UCSD-AML1 (cell line): Measurements from ENCODE around the gene TMEM203.

Experiments used
- DNase-seq: peaks from one replicate; lab custom pipeline; 2025; ENCODE audit not compliant: unreplicated experiment; lab: John Stamatoyannopoulos, UW

Gene TMEM203

GRCh38 chr9:137230705-137231371 lies 25.4 kb upstream of the TMEM203 start, which contains the start of gene SLC34A3:
TSS of gene SLC34A3 (plus strand) at chr9:137230901. CDS start at chr9:137231703, 802 bp downstream.
- no peak for DNase-seq

- DNase-seq = no peak
Measured at GRCh38 chr9:137229903-137230704, 24.7 kb upstream of the TMEM203 start.

DNA sequence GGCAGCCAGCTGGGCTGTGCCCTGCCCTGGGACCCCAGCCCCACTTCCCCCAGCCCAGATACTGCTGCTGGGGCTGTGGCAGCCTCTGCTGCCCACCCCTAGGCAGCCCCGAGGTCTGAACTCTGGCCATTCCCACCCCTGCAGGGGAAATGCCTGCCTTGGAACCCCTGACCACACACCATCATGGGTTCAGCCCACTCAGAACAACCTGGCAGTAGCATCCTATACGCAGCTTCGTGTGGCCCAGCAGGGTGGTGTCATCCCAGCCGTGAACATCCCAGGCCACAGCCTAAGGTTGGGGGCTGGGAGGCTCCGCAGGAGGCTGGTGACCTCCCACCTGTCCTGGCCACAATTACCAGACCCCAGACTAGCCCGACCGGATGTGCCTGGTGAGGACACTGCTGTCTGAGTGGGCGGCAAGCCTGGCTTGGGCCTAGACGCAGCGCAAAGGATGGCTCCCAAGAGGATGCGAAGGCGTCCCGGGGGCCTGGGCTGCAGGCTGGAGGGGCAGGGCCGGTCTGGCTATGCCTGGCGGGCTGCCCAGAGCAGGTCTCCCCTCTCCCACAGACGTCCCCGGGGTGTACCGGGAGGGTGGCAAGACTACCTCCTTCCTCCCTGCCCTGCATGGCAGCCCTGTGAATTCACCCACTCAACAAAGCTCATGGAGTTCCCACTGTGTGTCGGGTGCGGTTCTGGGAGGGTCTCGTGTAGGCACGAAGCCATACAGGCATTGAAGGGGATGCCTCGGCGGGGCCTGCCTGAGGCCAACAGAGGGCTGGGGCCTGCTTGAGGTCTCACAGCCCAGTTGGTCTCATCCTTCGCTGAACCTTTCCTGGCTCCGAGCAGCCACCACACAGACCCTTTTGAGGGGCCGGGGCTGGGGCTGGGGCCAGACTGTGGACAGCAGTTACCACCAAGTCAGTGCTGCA lies 23.8 kb upstream of the TMEM203 start:
- no peak for DNase-seq

DNA sequence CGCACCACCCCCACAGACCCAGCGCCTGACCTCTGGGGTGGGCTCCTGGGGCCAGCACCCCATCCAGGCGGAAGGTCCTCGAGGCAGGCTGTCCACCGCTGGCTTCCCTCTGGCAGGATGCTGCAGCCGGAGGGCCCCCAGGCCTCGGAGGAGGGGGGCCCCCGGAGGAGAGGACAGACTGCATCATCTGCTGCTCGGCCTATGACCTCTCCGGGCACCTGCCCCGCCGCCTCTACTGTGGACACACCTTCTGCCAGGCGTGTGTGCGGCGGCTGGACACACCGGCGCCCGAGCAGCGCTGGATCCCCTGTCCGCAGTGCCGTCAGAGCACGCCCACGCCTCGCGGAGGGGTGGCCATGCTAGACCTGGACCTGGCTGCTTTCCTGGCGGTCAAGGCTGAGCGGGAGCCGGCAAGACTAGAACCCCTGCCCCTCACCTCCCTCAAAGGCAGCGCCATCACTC lies 23.1 kb upstream of the TMEM203 start:
- no peak for DNase-seq

DNA sequence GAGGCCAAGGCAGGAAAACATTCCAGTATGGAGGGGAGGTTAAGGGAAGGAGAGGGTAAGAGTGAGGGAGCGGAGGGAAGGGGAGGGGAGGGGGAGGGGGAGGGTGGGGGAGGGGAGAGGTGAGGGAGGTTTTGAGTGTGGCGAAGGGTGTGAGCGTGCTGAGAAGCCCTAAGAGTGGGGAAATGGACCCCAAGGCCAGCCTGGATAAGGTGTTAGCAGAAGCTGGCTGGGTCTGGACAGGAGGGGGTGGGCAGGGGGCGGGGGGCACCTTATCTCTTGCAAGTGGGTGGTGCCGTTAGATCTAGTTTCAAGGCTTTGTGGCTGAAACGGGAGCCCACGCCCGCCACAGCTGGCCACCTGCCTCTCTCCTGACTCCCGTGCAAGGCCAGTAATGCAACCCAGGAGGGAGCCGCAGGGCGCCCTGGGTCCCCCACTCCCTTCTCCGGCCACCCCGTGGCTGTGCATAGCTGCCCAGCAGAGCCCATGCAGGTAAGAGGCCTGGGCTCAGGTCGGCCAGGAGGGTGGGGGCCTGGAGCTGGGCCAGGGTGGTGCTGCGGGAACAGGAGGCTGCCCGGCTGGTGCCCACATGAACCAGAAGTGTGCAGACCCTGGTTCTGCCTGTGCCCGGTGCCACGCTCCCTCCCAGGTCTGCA lies 22.5 kb upstream of the TMEM203 start:
- DNase-seq = no peak

- DNase-seq = peak; percentile 78
Measured at GRCh38 chr9:137227054-137227852, 21.8 kb upstream of the TMEM203 start, which contains the start of gene RNF224. TSS of gene RNF224 (plus strand) at chr9:137227502. CDS start at chr9:137228336, 834 bp downstream.

GRCh38 chr9:137226338-137227053 lies 21.0 kb upstream of the TMEM203 start:
- no peak for DNase-seq

GRCh38 chr9:137225699-137226331 lies 20.4 kb upstream of the TMEM203 start:
- no peak for DNase-seq

DNA sequence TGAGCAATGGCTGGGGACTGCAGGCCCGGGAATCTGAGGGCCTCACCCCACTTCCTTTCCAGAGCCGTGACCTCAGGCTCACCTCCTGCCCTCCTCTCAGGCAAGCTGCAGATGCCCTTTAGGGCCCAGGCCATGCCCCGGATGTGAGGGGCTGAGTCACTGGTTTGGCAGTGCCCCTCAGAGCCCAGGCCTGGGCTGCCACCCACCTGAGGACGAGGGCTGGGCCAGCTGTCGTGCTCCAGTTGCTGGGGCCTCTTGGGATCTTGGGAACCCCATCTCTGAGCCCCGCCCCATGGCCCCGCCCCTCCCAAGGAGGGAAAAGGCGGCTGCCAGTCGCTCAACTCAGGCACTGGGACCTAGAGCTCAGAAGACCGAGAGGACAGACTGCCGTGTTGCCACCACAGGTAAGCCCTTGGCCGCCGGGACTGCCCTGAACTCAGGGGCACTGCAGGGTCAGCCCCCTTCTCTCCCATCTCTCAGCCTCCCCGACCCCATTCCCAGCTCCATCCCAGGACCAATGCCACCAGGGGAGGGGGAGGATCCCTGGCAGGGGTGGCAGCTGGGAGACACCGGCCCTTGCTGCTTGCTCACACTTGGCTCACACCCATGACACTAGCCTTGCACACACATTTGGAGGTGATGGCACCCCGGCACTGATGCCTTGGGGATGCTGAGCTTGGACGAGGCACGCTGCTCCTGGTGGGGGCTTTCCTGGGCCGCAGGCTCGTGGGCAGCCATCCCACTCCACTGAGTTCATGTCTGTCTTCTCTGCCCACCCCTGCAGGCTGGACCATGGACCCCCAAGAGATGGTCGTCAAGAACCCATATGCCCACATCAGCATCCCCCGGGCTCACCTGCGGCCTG lies 19.6 kb upstream of the TMEM203 start, which contains the start of gene CYSRT1:
Gene CYSRT1 (plus strand): TSS at position 345 of the 865 bp plus-strand sequence. CDS start 448 bp downstream, at position 793.
- DNase-seq = peak; percentile 40

- peak; percentile 99 for DNase-seq
Measured at GRCh38 chr9:137223078-137223970, 17.9 kb upstream of the TMEM203 start.

DNA sequence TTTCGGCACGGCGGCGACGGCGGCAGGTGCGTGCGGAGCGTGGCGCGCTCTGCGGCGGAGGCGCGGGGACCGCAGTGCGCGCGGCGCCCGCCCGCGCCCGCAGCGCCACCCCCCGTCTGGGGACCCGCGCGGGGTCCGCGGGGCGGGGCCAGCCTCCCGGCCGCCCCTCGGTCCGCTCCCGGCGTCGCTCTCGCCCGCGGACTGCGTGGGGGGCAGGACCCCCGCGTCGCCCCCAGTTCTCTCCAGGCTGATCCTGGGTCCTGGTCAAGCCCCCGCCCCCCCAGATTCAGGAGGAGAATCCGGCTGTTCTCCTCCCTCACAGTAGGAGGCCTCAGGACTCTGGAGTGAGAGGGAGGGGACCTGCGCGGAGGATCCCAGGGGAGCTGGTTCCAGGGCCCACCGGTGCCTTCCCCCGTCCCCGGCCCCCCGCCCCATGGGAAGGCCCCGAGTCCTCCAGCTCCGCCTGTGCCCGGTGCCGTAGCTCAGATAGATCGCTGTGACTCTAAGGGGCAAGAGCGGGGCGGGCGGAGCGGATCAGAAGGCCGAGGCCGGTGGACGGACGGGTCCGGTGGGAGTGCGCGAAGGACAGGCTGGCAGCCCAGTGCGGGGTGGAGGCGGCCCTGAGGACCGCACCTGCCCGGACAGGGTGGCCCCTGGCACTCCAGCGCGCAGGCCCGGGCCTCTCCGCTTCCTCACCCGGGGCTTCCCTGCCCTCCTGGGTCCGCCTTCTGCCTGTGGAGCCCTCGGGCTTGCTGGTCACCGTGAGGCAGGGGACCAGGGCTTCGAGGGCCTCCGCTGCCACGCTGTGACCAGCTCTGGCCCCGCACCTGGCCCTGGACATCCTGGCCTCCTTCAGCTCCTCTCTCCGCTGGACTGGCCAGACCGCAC lies 17.0 kb upstream of the TMEM203 start, which contains the start of gene RNF208:
Gene RNF208 (minus strand): TSS at position 51 of the 888 bp plus-strand sequence. CDS start 1,028 bp downstream, outside the sequence.
- DNase-seq = no peak

GRCh38 chr9:137221506-137222111 lies 16.2 kb upstream of the TMEM203 start:
- DNase-seq = no peak

DNA sequence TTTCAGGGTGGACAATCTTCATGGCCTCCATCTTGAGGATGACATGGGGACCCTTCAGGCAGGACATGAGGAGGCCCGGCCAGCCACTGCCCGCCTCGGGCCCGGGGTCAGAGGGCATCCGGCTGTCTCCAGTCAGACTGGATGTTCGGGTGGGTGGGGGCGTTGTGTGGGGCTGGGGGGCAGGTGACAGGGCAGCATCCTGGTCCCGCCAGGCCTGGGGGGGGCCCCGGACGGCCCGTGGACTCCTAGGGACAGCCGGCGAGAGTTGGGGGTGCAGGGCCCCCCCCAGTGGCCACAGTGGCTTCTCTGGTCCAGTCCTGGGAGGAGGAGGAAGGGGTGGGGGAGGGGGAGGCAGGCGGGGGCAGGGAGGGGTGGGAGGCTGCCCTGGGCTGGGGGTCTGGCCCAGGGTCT lies 15.7 kb upstream of the TMEM203 start:
- no peak for DNase-seq

DNA sequence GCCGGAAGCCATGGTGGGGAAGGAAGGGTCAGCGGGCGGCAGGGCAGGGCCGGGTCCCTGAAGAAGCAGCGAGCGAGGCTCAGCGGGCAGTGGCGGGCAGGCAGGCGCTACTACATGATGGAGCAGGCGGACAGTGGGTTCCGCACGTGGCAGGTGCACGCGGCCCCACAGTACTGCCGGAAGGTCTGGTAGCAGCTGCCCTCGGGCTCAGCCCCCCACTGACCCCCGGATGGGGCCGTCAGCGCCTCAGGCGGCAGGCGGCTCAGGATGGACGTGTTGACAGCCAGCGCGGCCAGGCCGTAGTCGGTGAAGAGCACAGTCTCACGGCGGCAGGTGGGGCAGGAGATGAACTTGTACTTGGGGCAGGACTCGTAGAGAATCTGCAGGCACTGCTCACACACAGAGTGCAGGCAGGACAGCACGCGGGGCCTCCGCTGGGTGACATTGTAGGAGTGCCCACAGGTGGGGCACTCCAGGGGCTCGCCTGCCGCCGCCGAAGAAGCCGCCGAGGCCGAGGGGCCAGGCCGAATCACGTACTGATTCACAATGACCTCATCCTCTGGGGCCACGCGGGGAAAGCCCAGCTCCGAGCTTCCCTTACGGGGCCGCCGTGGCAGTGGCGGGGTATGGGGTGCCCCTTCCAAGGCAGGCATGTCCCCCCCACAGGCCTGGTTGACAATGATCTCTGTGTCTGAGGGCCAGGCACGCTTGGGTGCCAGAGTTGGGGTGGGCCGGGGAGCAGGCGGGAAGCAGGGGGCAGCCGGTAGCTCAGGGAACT lies 15.1 kb upstream of the TMEM203 start:
- DNase-seq = no peak
